IMR-90 (cell line): Measurements from ENCODE around the gene IGSF22. TPM values are rescaled to one million over a fixed set of nuclear protein-coding genes. Genes with fewer than 3 reads are reported as not detected.

ENCODE experiments used
- ATAC-seq: fragments of 200-7000 bp; cut with Tn5 transposase; 2 replicates; pipeline ENCODE4 v1.9.1; 2020; ENCODE audit warnings: low read depth, mild to moderate bottlenecking, moderate library complexity
- BruUV-seq: library from RNA; stranded (reverse); fragments of 400-500 nt; replicated peaks from 2 replicates; lab custom pipeline; 2021; lab: Mats Ljungman, UMichigan
- CTCF ChIA-PET: fragments of 300-600 bp; formaldehyde crosslinking; extraction: SDS; loops from one replicate; lab custom pipeline; 2021; ENCODE audit warnings: antibody characterized with exemption; lab: Yijun Ruan, JAX
- POLR2A ChIA-PET: fragments of 300-600 bp; sonication (Branson Sonifier 250); formaldehyde crosslinking; loops from one replicate; lab custom pipeline; 2022; ENCODE audit warnings: antibody characterized with exemption; ENCODE audit not compliant: unreplicated experiment; lab: Charles Lee
- DNase-seq: peaks from one replicate; pipeline ENCODE4 v3.0.0; 2013
- H2AFZ ChIP-seq: replicated peaks from 2 replicates; pipeline ENCODE3; 2013; ENCODE audit warnings: low read length, mild to moderate bottlenecking; ENCODE audit not compliant: poor library complexity
- H2AK5ac ChIP-seq: 2 replicates; pipeline ENCODE4 v1.6.1; 2013; ENCODE audit warnings: low read depth, low read length, inconsistent platforms
- H2AK9ac ChIP-seq: replicated peaks from 2 replicates; pipeline ENCODE3; 2013; ENCODE audit warnings: mild to moderate bottlenecking, low read depth, low read length, moderate library complexity; ENCODE audit not compliant: poor library complexity
- H2BK120ac ChIP-seq: 2 replicates; pipeline ENCODE4 v1.6.1; 2013; ENCODE audit warnings: low read depth, low read length, inconsistent platforms
- H2BK15ac ChIP-seq: 3 replicates; pipeline ENCODE4 v1.6.1; 2013; ENCODE audit warnings: low read depth, low read length, inconsistent platforms
- H2BK20ac ChIP-seq: 2 replicates; pipeline ENCODE4 v1.6.1; 2013; ENCODE audit warnings: low read depth, mild to moderate bottlenecking, inconsistent platforms, low read length, moderate library complexity
- H2BK5ac ChIP-seq: 2 replicates; pipeline ENCODE4 v1.6.1; 2013; ENCODE audit warnings: mild to moderate bottlenecking, low read depth, low read length, inconsistent platforms; ENCODE audit not compliant: poor library complexity, severe bottlenecking
- H3K14ac ChIP-seq: replicated peaks from 2 replicates; pipeline ENCODE4 v1.6.1; 2013; ENCODE audit warnings: low read depth, low read length, inconsistent platforms
- H3K18ac ChIP-seq: 2 replicates; pipeline ENCODE4 v1.6.1; 2013; ENCODE audit warnings: low read depth, low read length, control low read depth
- H3K23ac ChIP-seq: 2 replicates; pipeline ENCODE4 v1.6.1; 2013; ENCODE audit warnings: low read depth, low read length, inconsistent platforms
- H3K27ac ChIP-seq: 2 replicates; pipeline ENCODE4 v1.5.1; 2013; ENCODE audit warnings: mild to moderate bottlenecking, control low read depth, low read length; ENCODE audit not compliant: insufficient read depth
- H3K27me3 ChIP-seq: 2 replicates; pipeline ENCODE4 v1.6.1; 2013; ENCODE audit warnings: low read length; ENCODE audit not compliant: control insufficient read depth, insufficient read depth
- H3K36me3 ChIP-seq: 2 replicates; pipeline ENCODE4 v1.6.1; 2013; ENCODE audit warnings: low read length, mixed read lengths; ENCODE audit not compliant: control insufficient read depth, insufficient read depth
- H3K4ac ChIP-seq: 2 replicates; pipeline ENCODE4 v1.6.1; 2013; ENCODE audit warnings: low read depth, low read length, inconsistent platforms
- H3K4me1 ChIP-seq: 2 replicates; pipeline ENCODE4 v1.6.1; 2013; ENCODE audit warnings: low read length, mixed read lengths; ENCODE audit not compliant: control insufficient read depth, insufficient read depth
- H3K4me2 ChIP-seq: 2 replicates; pipeline ENCODE4 v1.6.1; 2013; ENCODE audit warnings: low read depth, mild to moderate bottlenecking, control low read depth, low read length, moderate library complexity
- H3K4me3 ChIP-seq: 2 replicates; pipeline ENCODE4 v1.5.1; 2013; ENCODE audit warnings: low read depth, mild to moderate bottlenecking, control low read depth, low read length, moderate library complexity; ENCODE audit not compliant: insufficient read depth
- H3K56ac ChIP-seq: 2 replicates; pipeline ENCODE4 v1.6.1; 2013; ENCODE audit warnings: low read length, inconsistent platforms; ENCODE audit not compliant: insufficient read depth; ENCODE audit errors: extremely low read depth
- H3K79me1 ChIP-seq, 2 experiments: 2 replicates each; pipeline ENCODE4 v1.6.1; 2013; ENCODE audit warnings: low read length in 2 of 2, inconsistent platforms in 1 of 2, low read depth in 1 of 2
- H3K9ac ChIP-seq: 2 replicates; pipeline ENCODE4 v1.6.1; 2013; ENCODE audit warnings: low read depth, low read length, control low read depth
- H3K9me1 ChIP-seq: 2 replicates; pipeline ENCODE4 v1.6.1; 2013; ENCODE audit warnings: low read length, inconsistent platforms; ENCODE audit not compliant: insufficient read depth
- H3K9me3 ChIP-seq: 2 replicates; pipeline ENCODE4 v1.6.1; 2013; ENCODE audit warnings: low read length; ENCODE audit not compliant: control insufficient read depth, insufficient read depth
- H4K20me1 ChIP-seq: 2 replicates; pipeline ENCODE4 v1.6.1; 2013; ENCODE audit warnings: low read length, inconsistent platforms; ENCODE audit not compliant: insufficient read depth
- H4K5ac ChIP-seq: 2 replicates; pipeline ENCODE4 v1.6.1; 2013; ENCODE audit warnings: mild to moderate bottlenecking, low read depth, low read length, control low read depth
- H4K8ac ChIP-seq, 2 experiments: 2 replicates each; pipeline ENCODE4 v1.6.1; 2013; ENCODE audit warnings: low read depth in 2 of 2, low read length in 2 of 2, control low read depth in 1 of 2, inconsistent platforms in 1 of 2
- H4K91ac ChIP-seq: 2 replicates; pipeline ENCODE4 v1.6.1; 2013; ENCODE audit warnings: low read depth, low read length, inconsistent platforms; ENCODE audit not compliant: insufficient read depth
- BHLHE40 ChIP-seq: fragments of 150-350 bp; IDR thresholded peaks from 2 replicates; pipeline ENCODE4 v1.6.1; 2016; ENCODE audit warnings: mild to moderate bottlenecking, low read depth, low read length
- CEBPB ChIP-seq: IDR thresholded peaks from 2 replicates; pipeline ENCODE4 v1.6.1; 2012; ENCODE audit warnings: low read depth, low read length, improper control_type of control experiment
- CHD1 ChIP-seq: IDR thresholded peaks from 2 replicates; pipeline ENCODE4 v1.6.1; 2012; ENCODE audit warnings: low read depth, low read length, improper control_type of control experiment
- FOS ChIP-seq: fragments of 150-350 bp; IDR thresholded peaks from 2 replicates; pipeline ENCODE4 v1.6.1; 2016; ENCODE audit warnings: low read depth, low read length
- MAZ ChIP-seq: IDR thresholded peaks from 2 replicates; pipeline ENCODE4 v1.6.1; 2012; ENCODE audit warnings: low read depth, mild to moderate bottlenecking, low read length, improper control_type of control experiment, moderate library complexity, borderline replicate concordance
- RCOR1 ChIP-seq: IDR thresholded peaks from 2 replicates; pipeline ENCODE4 v1.6.1; 2012; ENCODE audit warnings: mild to moderate bottlenecking, low read length, improper control_type of control experiment; ENCODE audit not compliant: insufficient replicate concordance
- SMC3 ChIP-seq: fragments of 150-350 bp; IDR thresholded peaks from 2 replicates; pipeline ENCODE4 v1.6.1; 2016; ENCODE audit warnings: low read depth, mild to moderate bottlenecking, antibody characterized with exemption, low read length, moderate library complexity
- WGBS, 2 experiments: methylation state at CpG; one replicate each; pipeline versions ENCODE4 v1.1.5 to v1.1.7; 2013; ENCODE audit warnings: missing lambda C conversion rate in 2 of 2; ENCODE audit not compliant: insufficient read length in 1 of 2; ENCODE audit errors: extremely low coverage in 2 of 2; 5-methylcytosine and 5-hydroxymethylcytosine counted together
- dilution Hi-C: fragments of 300-500 bp; cut with HindIII; formaldehyde crosslinking; loops from one replicate; pipeline ENCODE4 v1.14.3; 2018; ENCODE audit warnings: low sequenced_read_pairs; ENCODE audit not compliant: unreplicated experiment
- in situ Hi-C: fragments of 300-500 bp; cut with MboI; formaldehyde crosslinking; loops from 3 replicates; pipeline ENCODE4 v1.14.3; 2019; ENCODE audit warnings: low sequenced_read_pairs, inconsistent platforms, mixed read lengths
- intact Hi-C: fragments of 100-400 bp; cut with micrococcal nuclease; formaldehyde crosslinking; loops from 2 replicates; pipeline ENCODE4 v1.10.0; 2022
- polyA plus RNA-seq, 3 experiments: library from polyadenylated mRNA; depleted of rRNA; stranded (reverse); fragments of >200 nt; gene quantifications; 2 replicates each; pipeline ENCODE4 v1.2.3, GENCODE V29; 2012; ENCODE audit warnings: low replicate concordance in 1 of 3
- total RNA-seq: library from RNA; depleted of rRNA; stranded (reverse); fragments of >200 nt; gene quantifications from 2 replicates; pipeline ENCODE4 v1.2.3, GENCODE V29; 2012
- TF ChIP-seq, protein P1 (sequence below): fragments of 150-350 bp; IDR thresholded peaks from 2 replicates; pipeline ENCODE4 v1.6.1; 2016; ENCODE audit warnings: low read depth, mild to moderate bottlenecking, low read length, moderate library complexity, borderline replicate concordance
- TF ChIP-seq, protein P2 (sequence below): conservative IDR thresholded peaks from 2 replicates; pipeline ENCODE4 v1.5.1; 2012; ENCODE audit warnings: mild to moderate bottlenecking, low read depth, low read length, improper control_type of control experiment

Gene IGSF22
- total and polyA plus RNA-seq, 2 of the 4 experiments (the other 2 are of a cell fraction) = not detected

DNA sequence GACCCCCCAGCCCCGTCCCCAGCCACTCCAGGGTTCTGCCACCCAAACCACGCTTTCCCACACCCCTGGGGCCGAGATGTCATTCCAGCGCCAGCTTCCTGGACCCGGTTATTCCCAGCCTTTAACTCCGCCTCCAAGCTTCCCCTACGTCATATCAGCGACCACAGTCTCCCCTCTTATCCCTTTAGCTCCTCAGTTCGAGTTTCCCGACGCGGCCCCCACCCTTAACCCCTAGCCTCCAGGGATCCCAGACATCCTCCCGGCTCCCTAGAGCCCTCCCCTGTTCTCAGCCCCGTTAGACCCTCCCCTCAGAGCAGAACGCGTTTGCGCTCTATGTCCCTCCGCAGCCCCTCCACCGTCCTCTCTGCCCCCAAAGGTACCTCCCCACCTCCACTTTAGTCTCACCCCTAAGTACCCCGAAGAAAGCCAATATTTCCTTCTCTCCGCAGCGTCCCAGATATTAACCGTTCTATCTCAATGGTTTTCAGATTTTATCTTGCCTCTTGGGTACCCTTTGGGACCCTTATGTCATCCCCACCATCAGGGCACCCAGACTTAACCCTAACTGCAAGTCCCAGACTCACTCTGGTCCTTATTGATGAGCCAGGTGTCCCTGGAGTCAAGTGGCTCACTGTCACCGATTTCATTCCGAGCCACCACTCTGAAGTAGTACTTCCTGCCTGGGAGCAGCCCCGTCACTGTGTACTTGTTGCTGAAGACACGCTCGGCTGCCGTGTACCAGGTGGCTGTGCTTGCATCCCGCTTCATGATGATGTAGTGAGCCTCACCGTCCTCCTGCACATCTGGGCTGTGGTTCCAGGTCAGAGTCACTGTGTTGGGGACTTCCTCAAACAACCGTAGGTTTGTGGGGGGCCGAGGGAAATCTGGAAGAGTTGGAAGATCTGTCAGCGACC, 19.4 kb downstream of the IGSF22 start (continued):
- TF ChIP-seq FOS = no peak
- TF ChIP-seq CEBPB = no peak

DNA sequence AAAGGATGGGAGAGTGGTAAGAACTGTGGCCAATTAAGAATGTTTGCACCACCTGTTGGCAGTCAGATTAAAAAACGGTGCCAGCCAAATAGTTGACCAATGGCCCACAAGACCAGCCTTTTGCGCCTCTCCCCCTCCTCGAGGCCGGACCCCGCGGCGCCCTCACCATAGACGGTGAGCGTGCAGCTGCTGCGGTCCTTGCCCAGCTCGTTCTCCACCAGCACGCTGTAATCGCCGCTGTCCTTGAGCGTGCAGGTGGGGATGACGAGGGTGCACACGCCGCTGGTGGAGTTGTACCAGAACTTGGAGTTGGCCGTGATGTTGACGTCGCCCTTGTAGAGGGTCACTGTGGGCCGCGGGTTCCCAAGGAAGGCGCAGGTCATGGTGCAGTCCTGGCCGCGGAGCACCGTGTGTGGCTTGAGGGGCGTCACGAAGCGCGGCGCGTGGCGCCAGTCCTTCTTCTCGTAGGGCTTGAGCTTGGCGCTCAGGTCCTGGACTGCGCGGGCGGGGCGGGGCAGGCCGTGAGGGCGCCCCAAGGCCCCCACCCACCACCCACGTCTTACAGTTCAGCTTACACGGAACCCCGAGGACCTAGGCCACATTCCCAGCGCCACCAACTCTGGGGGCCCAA, 20.2 kb downstream of the IGSF22 start:
- no peaks in the 10 kb centered on the region for H3K79me1 ChIP-seq
- intact Hi-C loops (no loop called here), dilution Hi-C loops (no loop called here), in situ Hi-C loops (no loop called here)
- no peak overlapping the region for H2BK120ac ChIP-seq
- H3K9me3 ChIP-seq = 0 out of 2 replicates have a peak, but pooled peaks cover 2% of the 10 kb centered on the region
- no peak overlapping the region for H2BK20ac ChIP-seq
- no peaks in the 10 kb centered on the region for H4K20me1 ChIP-seq
- H3K18ac ChIP-seq = no peak overlapping the region
- H3K4me1 ChIP-seq = peaks cover 2% of the 10 kb centered on the region; the same call in 1 of the 2 replicates
- no peak overlapping the region; the same call in 1 of the 2 replicates for H3K23ac ChIP-seq
- H3K36me3 ChIP-seq = no peaks in the 10 kb centered on the region
- H3K9me1 ChIP-seq = 0 out of 2 replicates have a peak, but pooled peaks cover 2% of the 10 kb centered on the region
- no peak overlapping the region for H2BK15ac ChIP-seq
- ATAC-seq (peak; percentile 32; the same call in 1 of the 2 replicates), DNase-seq (no peak)
- 18% methylated on average over 12 of the region's 46 CpGs; no CpG with 5 or more reads in 1 of the 2 experiments for WGBS, 2 experiments
- no peak overlapping the region for H3K56ac ChIP-seq
- H3K27me3 ChIP-seq = peaks cover 55% of the 10 kb centered on the region
- H2AFZ ChIP-seq = peak overlapping the region; percentile 77
- ChIA-PET CTCF (no interaction called here), POLR2A (no interaction called here)
- no TSS peak for BruUV-seq
- H4K91ac ChIP-seq = no peak overlapping the region
- H2BK5ac ChIP-seq = no peak overlapping the region
- H3K4ac ChIP-seq = no peak overlapping the region; the same call in 1 of the 2 replicates
- H3K27ac ChIP-seq = no peak overlapping the region
- no peak overlapping the region for H2AK5ac ChIP-seq
- H2AK9ac ChIP-seq = peak overlapping the region; percentile 1
- H3K4me3 ChIP-seq = peak overlapping the region; percentile 29
- no peak overlapping the region for H3K9ac ChIP-seq
- no peak overlapping the region for H3K14ac ChIP-seq
- peak overlapping the region; percentile 89 for H3K4me2 ChIP-seq
- no peak overlapping the region; a peak in 1 of 4 replicates for H4K8ac ChIP-seq
- TF ChIP-seq, protein P1, sequence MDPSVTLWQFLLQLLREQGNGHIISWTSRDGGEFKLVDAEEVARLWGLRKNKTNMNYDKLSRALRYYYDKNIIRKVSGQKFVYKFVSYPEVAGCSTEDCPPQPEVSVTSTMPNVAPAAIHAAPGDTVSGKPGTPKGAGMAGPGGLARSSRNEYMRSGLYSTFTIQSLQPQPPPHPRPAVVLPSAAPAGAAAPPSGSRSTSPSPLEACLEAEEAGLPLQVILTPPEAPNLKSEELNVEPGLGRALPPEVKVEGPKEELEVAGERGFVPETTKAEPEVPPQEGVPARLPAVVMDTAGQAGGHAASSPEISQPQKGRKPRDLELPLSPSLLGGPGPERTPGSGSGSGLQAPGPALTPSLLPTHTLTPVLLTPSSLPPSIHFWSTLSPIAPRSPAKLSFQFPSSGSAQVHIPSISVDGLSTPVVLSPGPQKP = no peak
- no peak for TF ChIP-seq SMC3
- TF ChIP-seq BHLHE40 = no peak
- no peak for TF ChIP-seq RCOR1
- TF ChIP-seq CHD1 = no peak
- no peak for TF ChIP-seq MAZ
- no peak for TF ChIP-seq CEBPB
- TF ChIP-seq, protein P2, sequence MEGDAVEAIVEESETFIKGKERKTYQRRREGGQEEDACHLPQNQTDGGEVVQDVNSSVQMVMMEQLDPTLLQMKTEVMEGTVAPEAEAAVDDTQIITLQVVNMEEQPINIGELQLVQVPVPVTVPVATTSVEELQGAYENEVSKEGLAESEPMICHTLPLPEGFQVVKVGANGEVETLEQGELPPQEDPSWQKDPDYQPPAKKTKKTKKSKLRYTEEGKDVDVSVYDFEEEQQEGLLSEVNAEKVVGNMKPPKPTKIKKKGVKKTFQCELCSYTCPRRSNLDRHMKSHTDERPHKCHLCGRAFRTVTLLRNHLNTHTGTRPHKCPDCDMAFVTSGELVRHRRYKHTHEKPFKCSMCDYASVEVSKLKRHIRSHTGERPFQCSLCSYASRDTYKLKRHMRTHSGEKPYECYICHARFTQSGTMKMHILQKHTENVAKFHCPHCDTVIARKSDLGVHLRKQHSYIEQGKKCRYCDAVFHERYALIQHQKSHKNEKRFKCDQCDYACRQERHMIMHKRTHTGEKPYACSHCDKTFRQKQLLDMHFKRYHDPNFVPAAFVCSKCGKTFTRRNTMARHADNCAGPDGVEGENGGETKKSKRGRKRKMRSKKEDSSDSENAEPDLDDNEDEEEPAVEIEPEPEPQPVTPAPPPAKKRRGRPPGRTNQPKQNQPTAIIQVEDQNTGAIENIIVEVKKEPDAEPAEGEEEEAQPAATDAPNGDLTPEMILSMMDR = no peak
- TF ChIP-seq FOS = no peak
- no peak overlapping the region for H4K5ac ChIP-seq
